Renal cortical epithelial cell (primary cell): ENCODE measurements around the gene MAST4. TPM values are rescaled to one million over a fixed set of nuclear protein-coding genes. Genes with fewer than 3 reads are reported as not detected.
A peak's percentile ranks its signal among the peaks of the same experiment; 100 is the strongest.

Experiments used
- DNase-seq: peaks from one replicate; pipeline ENCODE4 v3.0.0-alpha.2; 2011; ENCODE audit warnings: low read depth
- total RNA-seq: library from RNA; depleted of rRNA; stranded (reverse); fragments of >200 nt; gene quantifications from 2 replicates; pipeline ENCODE4 v1.2.3, GENCODE V29; 2014

MAST4 gene
- total RNA-seq, 1 donor from 2014 or later, result 8.7 TPM

- no peak for DNase-seq
Measured at GRCh38 chr5:66903709-66904108, 307.5 kb downstream of the MAST4 start.

GRCh38 chr5:66904189-66904588 lies 308.0 kb downstream of the MAST4 start:
- no peak for DNase-seq

GRCh38 chr5:66906021-66906420 lies 309.8 kb downstream of the MAST4 start:
- no peak for DNase-seq

- DNase-seq, result no peak
Measured at GRCh38 chr5:66908230-66908629, 312.0 kb downstream of the MAST4 start.

GRCh38 chr5:66909364-66909763 lies 313.2 kb downstream of the MAST4 start:
- no peak for DNase-seq

GRCh38 chr5:66912787-66913186 lies 316.6 kb downstream of the MAST4 start:
- DNase-seq, result no peak

GRCh38 chr5:66915531-66915930 lies 319.3 kb downstream of the MAST4 start:
- no peak for DNase-seq

- DNase-seq, result no peak
Measured at GRCh38 chr5:66922881-66923280, 326.7 kb downstream of the MAST4 start.

GRCh38 chr5:66923457-66923856 lies 327.3 kb downstream of the MAST4 start:
- DNase-seq, result no peak

- no peak for DNase-seq
Measured at GRCh38 chr5:66923922-66924321, 327.7 kb downstream of the MAST4 start.

- DNase-seq, result no peak
Measured at GRCh38 chr5:66927140-66927539, 330.9 kb downstream of the MAST4 start.

- DNase-seq, result no peak
Measured at GRCh38 chr5:66929281-66929680, 333.1 kb downstream of the MAST4 start.

- no peak for DNase-seq
Measured at GRCh38 chr5:66929995-66930394, 333.8 kb downstream of the MAST4 start.

- DNase-seq, result no peak
Measured at GRCh38 chr5:66931651-66932050, 335.5 kb downstream of the MAST4 start.

- peak; percentile 71 for DNase-seq
Measured at GRCh38 chr5:66932457-66932856, 336.3 kb downstream of the MAST4 start.

- DNase-seq, result peak; percentile 10
Measured at GRCh38 chr5:66933066-66933465, 336.9 kb downstream of the MAST4 start.

GRCh38 chr5:66939094-66939493 lies 342.9 kb downstream of the MAST4 start:
- DNase-seq, result no peak

- no peak for DNase-seq
Measured at GRCh38 chr5:66945389-66946349, 349.5 kb downstream of the MAST4 start.

- DNase-seq, result no peak
Measured at GRCh38 chr5:66947458-66947857, 351.3 kb downstream of the MAST4 start.

GRCh38 chr5:66949066-66949465 lies 352.9 kb downstream of the MAST4 start:
- peak; percentile 79 for DNase-seq

- no peak for DNase-seq
Measured at GRCh38 chr5:66952153-66952552, 356.0 kb downstream of the MAST4 start.

- no peak for DNase-seq
Measured at GRCh38 chr5:66956439-66956838, 360.2 kb downstream of the MAST4 start.

GRCh38 chr5:66958201-66958979 lies 362.2 kb downstream of the MAST4 start:
- DNase-seq, result no peak
